ENCODE results near the gene PPEF2. TPM values are rescaled to one million over a fixed set of nuclear protein-coding genes. Genes with fewer than 3 reads are reported as not detected.

PPEF2 gene
- total RNA-seq, 2 donors from 2014 or later: not detected

DNA sequence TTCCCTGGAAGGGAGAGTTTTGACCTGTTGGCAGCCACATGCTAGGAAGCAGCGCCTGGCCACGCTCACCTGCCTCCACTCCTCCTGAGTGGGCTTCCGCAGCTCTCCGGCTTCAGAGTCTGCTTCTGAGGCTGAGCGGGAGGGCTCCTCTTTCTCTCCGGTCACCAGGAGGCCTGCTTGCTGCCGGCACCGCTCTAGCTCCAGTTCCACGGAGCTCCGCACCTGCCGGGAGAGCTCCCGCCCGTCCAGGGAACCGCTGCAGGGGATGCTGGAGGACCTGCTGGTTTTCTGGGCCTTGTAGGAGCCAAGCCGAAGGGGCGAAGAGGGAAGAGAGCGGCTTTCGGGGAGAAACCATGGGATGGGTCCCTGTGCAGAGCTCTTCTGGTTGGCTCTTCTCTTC lies 26.0 kb downstream of the PPEF2 start:
- intact Hi-C loops (cut with DNase I): no loop called here
- TF ChIP-seq, protein P1, sequence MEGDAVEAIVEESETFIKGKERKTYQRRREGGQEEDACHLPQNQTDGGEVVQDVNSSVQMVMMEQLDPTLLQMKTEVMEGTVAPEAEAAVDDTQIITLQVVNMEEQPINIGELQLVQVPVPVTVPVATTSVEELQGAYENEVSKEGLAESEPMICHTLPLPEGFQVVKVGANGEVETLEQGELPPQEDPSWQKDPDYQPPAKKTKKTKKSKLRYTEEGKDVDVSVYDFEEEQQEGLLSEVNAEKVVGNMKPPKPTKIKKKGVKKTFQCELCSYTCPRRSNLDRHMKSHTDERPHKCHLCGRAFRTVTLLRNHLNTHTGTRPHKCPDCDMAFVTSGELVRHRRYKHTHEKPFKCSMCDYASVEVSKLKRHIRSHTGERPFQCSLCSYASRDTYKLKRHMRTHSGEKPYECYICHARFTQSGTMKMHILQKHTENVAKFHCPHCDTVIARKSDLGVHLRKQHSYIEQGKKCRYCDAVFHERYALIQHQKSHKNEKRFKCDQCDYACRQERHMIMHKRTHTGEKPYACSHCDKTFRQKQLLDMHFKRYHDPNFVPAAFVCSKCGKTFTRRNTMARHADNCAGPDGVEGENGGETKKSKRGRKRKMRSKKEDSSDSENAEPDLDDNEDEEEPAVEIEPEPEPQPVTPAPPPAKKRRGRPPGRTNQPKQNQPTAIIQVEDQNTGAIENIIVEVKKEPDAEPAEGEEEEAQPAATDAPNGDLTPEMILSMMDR (IDR thresholded peaks at IDR 0.05): no peak
- TF ChIP-seq POLR2AphosphoS5 (IDR thresholded peaks at IDR 0.05): no peak
- no peak for TF ChIP-seq POLR2A (IDR thresholded peaks at IDR 0.05)
- no peaks in the 10 kb centered on the region for H3K36me3 ChIP-seq

DNA sequence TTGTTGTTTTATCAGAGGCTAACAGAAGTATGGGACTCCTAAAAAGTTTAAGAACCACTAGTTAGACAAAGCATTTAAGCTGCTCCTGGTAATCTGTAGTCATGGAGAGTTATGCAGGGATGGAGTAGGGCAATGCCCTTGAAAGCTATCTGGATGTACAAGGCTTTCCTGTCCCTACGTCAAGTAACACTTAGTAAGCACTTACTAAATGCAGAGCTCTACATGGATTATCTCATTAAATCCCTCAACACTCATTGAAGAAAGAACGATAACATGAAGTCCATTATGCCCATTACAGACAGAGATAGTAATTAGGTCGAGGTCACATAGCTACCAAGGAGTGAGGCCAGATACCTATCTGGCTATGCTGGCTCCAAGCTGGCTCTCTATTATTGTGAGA lies 33.2 kb downstream of the PPEF2 start:
- H3K4me1 ChIP-seq (replicated peaks): no peaks in the 10 kb centered on the region
- no peaks in the 10 kb centered on the region for H3K9me3 ChIP-seq

More for the DNA sequence above, 26.0 kb downstream of the PPEF2 start:
- H3K27me3 ChIP-seq (replicated peaks; ENCODE audit: insufficient read depth): no peaks in the 10 kb centered on the region
- 94% methylated on average over 18 of the region's 18 CpGs for WGBS
- H3K9me3 ChIP-seq: no peaks in the 10 kb centered on the region
- H3K4me3 ChIP-seq: no peak overlapping the region
- no peak overlapping the region for H3K27ac ChIP-seq
- DNase-seq (ENCODE audit: low spot score): no peak
- H3K4me1 ChIP-seq (replicated peaks): no peaks in the 10 kb centered on the region

DNA sequence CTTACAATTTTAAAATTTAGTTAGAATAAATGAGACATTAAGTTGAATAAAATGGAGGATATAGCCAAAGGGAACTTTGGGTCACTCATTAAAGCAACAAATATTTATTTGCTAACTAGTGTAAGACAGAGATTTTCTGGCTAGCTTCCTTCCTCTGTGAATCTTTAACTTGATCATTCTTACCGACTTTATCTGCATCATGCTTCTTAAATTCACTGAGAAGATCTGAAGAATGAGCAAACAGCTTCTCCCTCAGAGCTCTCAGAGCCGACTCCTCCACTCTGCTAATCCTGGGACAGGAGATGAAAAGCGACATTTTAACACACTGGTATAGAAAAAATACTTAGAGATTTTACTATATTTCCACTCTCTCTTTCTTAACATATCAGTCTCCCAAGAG lies 35.1 kb downstream of the PPEF2 start:
- 38% methylated on average over 3 of the region's 3 CpGs for WGBS
- Histone ChIP-seq H3K36me3 (no peaks in the 10 kb centered on the region), H3K27me3 (replicated peaks; ENCODE audit: insufficient read depth) (no peaks in the 10 kb centered on the region), H3K4me1 (replicated peaks) (no peaks in the 10 kb centered on the region), H3K27ac (no peak overlapping the region), H3K9me3 (no peaks in the 10 kb centered on the region), H3K4me3 (no peak overlapping the region)
- TF ChIP-seq POLR2AphosphoS5 (IDR thresholded peaks at IDR 0.05) (no peak), POLR2A (IDR thresholded peaks at IDR 0.05) (no peak)
- TF ChIP-seq, protein P1 (IDR thresholded peaks at IDR 0.05): no peak
- intact Hi-C loops (cut with DNase I): no loop called here
- DNase-seq (ENCODE audit: low spot score): no peak

More for the DNA sequence above, 33.2 kb downstream of the PPEF2 start:
- 52% methylated on average over 3 of the region's 3 CpGs for WGBS
- no peak overlapping the region for H3K27ac ChIP-seq
- no peaks in the 10 kb centered on the region for H3K36me3 ChIP-seq
- intact Hi-C loops (cut with DNase I): no loop called here
- no peak for DNase-seq (ENCODE audit: low spot score)
- H3K4me3 ChIP-seq: no peak overlapping the region
- no peak for TF ChIP-seq POLR2A (IDR thresholded peaks at IDR 0.05)
- TF ChIP-seq, protein P1 (IDR thresholded peaks at IDR 0.05): no peak
- no peaks in the 10 kb centered on the region for H3K27me3 ChIP-seq (replicated peaks; ENCODE audit: insufficient read depth)

DNA sequence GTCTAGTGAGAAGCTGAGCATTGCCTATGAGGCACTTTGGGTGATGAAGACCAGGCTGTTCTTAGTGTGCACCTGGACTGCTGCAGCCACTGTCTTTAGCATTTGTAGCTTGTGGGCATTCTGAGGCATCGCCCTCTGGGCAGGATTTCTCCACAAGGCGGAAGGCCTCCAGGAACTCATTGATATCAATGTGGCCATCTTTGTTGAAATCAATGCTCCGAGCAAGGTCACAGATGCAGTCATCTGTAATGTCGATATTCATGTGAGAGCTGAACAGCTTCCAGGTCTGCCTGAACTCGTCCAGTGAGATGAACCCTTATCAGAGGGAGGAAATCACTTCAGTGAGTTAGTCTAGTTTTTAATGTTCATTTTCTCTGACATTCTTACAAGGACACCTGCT lies 41.6 kb downstream of the PPEF2 start:
- no peak for TF ChIP-seq POLR2AphosphoS5 (IDR thresholded peaks at IDR 0.05)
- TF ChIP-seq, protein P1 (IDR thresholded peaks at IDR 0.05): no peak
- TF ChIP-seq POLR2A (IDR thresholded peaks at IDR 0.05): no peak
- no peaks in the 10 kb centered on the region for H3K9me3 ChIP-seq
- H3K36me3 ChIP-seq: no peaks in the 10 kb centered on the region
- no peak overlapping the region for H3K4me3 ChIP-seq
- no peak overlapping the region for H3K27ac ChIP-seq
- no peaks in the 10 kb centered on the region for H3K4me1 ChIP-seq (replicated peaks)
- no peak for DNase-seq (ENCODE audit: low spot score)
- H3K27me3 ChIP-seq (replicated peaks; ENCODE audit: insufficient read depth): no peaks in the 10 kb centered on the region
- 73% methylated on average over 5 of the region's 5 CpGs for WGBS
- intact Hi-C loops (cut with DNase I): no loop called here

DNA sequence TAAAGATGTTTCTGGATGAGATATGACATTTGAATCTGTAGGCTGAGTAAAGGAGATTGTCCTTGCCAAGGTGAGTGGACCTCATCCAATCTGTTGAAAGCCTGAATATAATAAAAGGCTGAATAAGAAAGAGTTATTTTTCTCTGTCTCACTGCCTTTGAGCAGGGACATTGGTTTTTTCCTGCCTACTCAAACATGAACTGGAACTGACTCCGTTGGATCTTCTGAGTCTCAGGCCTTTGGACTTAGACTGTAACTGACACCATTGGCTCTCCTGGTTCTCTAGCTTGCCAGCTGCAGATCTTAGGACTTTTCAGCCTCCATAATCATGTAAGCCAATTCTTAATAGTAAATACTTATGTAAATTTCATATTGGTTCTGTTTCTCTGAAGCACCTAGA lies 43.5 kb downstream of the PPEF2 start:
- 78% methylated on average over 1 of the region's 1 CpG for WGBS
- no peaks in the 10 kb centered on the region for H3K36me3 ChIP-seq
- H3K27ac ChIP-seq: no peak overlapping the region
- no peaks in the 10 kb centered on the region for H3K9me3 ChIP-seq
- H3K27me3 ChIP-seq (replicated peaks; ENCODE audit: insufficient read depth): no peaks in the 10 kb centered on the region
- intact Hi-C loops (cut with DNase I): no loop called here
- no peak overlapping the region for H3K4me3 ChIP-seq
- no peak for DNase-seq (ENCODE audit: low spot score)
- H3K4me1 ChIP-seq (replicated peaks): no peaks in the 10 kb centered on the region
- no peak for TF ChIP-seq POLR2A (IDR thresholded peaks at IDR 0.05)
- TF ChIP-seq, protein P1 (IDR thresholded peaks at IDR 0.05): no peak
- TF ChIP-seq POLR2AphosphoS5 (IDR thresholded peaks at IDR 0.05): no peak
